NCI-H2081 treated with DMSO at 0.1 percent for 48 hours (cell line): ENCODE results near the gene KIF7.
"Not testable (repeated sequence)": the region's sequence is repeated elsewhere in the genome, so short reads cannot be mapped to it uniquely, and the experiment has no call there.

Source experiments
- DNase-seq: peaks from one replicate; lab custom pipeline; 2025; lab: John Stamatoyannopoulos, UW

The KIF7 gene

GRCh38 chr15:89654847-89655805 is at the start of gene KIF7:
TSS of gene KIF7 (minus strand) at chr15:89655467. CDS start at chr15:89652930, 2,537 bp downstream.
- no peak for DNase-seq

- DNase-seq = no peak
Observed at GRCh38 chr15:89704411-89704810, 49.1 kb upstream of the KIF7 start.

- DNase-seq = no peak
Observed at GRCh38 chr15:89695198-89695597, 39.9 kb upstream of the KIF7 start.

- DNase-seq = no peak
Observed at GRCh38 chr15:89693696-89694095, 38.4 kb upstream of the KIF7 start.

- no peak for DNase-seq
Observed at GRCh38 chr15:89693091-89693490, 37.8 kb upstream of the KIF7 start.

GRCh38 chr15:89690276-89691218 is 35.3 kb upstream of the KIF7 start, which contains the start of the genes PEX11A and WDR93:
TSS of gene PEX11A (minus strand) at chr15:89690754. CDS start at chr15:89690632, 122 bp downstream.
TSS of gene WDR93 (plus strand) at chr15:89690811. CDS start at chr15:89701747, 10,936 bp downstream.
- peak; percentile 14 for DNase-seq

- not testable (repeated sequence) for DNase-seq
Observed at GRCh38 chr15:89689930-89690275, 34.6 kb upstream of the KIF7 start.

GRCh38 chr15:89686522-89686921 is 31.3 kb upstream of the KIF7 start:
- no peak for DNase-seq

GRCh38 chr15:89685995-89686394 is 30.7 kb upstream of the KIF7 start:
- DNase-seq = no peak

- DNase-seq = no peak
Observed at GRCh38 chr15:89681146-89681545, 25.9 kb upstream of the KIF7 start.

GRCh38 chr15:89680282-89680873 is 25.1 kb upstream of the KIF7 start:
- no peak for DNase-seq

- no peak for DNase-seq
Observed at GRCh38 chr15:89679212-89679611, 23.9 kb upstream of the KIF7 start, which contains the start of gene PLIN1. TSS of gene PLIN1 (minus strand) at chr15:89679367. CDS start at chr15:89677489, 1,878 bp downstream.

GRCh38 chr15:89677381-89677780 is 22.1 kb upstream of the KIF7 start:
- no peak for DNase-seq

GRCh38 chr15:89675606-89676005 is 20.3 kb upstream of the KIF7 start:
- no peak for DNase-seq

- no peak for DNase-seq
Observed at GRCh38 chr15:89674526-89674925, 19.3 kb upstream of the KIF7 start.

- no peak for DNase-seq
Observed at GRCh38 chr15:89673165-89673512, 17.9 kb upstream of the KIF7 start.

GRCh38 chr15:89672221-89673164 is 17.2 kb upstream of the KIF7 start:
- no peak for DNase-seq

- DNase-seq = no peak
Observed at GRCh38 chr15:89671687-89672086, 16.4 kb upstream of the KIF7 start.

- DNase-seq = no peak
Observed at GRCh38 chr15:89670971-89671560, 15.8 kb upstream of the KIF7 start.

GRCh38 chr15:89669941-89670340 is 14.7 kb upstream of the KIF7 start:
- no peak for DNase-seq
